Muscle of leg (tissue), 11 donors: ENCODE results near the gene MYCN. TPM values are rescaled to one million over a fixed set of nuclear protein-coding genes. Genes with fewer than 3 reads are reported as not detected.
"Not testable (repeated sequence)": the region's sequence is repeated elsewhere in the genome, so short reads cannot be mapped to it uniquely, and the experiment has no call there.

Experiments used
- DNase-seq: peaks from one replicate; pipeline ENCODE4 v3.0.0; 2013
- H3K27ac ChIP-seq: one replicate; pipeline ENCODE4 v1.5.1; 2013; ENCODE audit warnings: mild to moderate bottlenecking, low read length, control low read depth
- H3K27me3 ChIP-seq: one replicate; pipeline ENCODE4 v1.6.1; 2013; ENCODE audit warnings: low read length; ENCODE audit not compliant: control insufficient read depth, insufficient read depth
- H3K36me3 ChIP-seq: one replicate; pipeline ENCODE4 v1.6.1; 2013; ENCODE audit warnings: low read length; ENCODE audit not compliant: control insufficient read depth, insufficient read depth
- H3K4me1 ChIP-seq: one replicate; pipeline ENCODE4 v1.6.1; 2013; ENCODE audit warnings: low read length; ENCODE audit not compliant: control insufficient read depth, insufficient read depth
- H3K4me3 ChIP-seq: one replicate; pipeline ENCODE4 v1.5.1; 2013; ENCODE audit warnings: low read length, control low read depth
- H3K9me3 ChIP-seq: replicated peaks from 2 replicates; pipeline ENCODE4 v1.6.1; 2013; ENCODE audit warnings: low read depth, low read length; ENCODE audit not compliant: control insufficient read depth
- WGBS: methylation state at CpG from one replicate; pipeline ENCODE4 v1.1.5; 2013; ENCODE audit warnings: missing lambda C conversion rate; ENCODE audit not compliant: insufficient coverage; 5-methylcytosine and 5-hydroxymethylcytosine counted together
- polyA plus RNA-seq, 8 donors: library from polyadenylated mRNA; unstranded; fragments of 120-200 nt; gene quantifications; one replicate each; pipeline versions ENCODE4 v1.2.1 to v1.2.3, GENCODE V29; 2013; ENCODE audit warnings: inconsistent platforms in 1 of 8, low replicate concordance in 1 of 8; ENCODE audit not compliant: insufficient read length in 8 of 8, insufficient read depth in 1 of 8
- total RNA-seq: library from RNA; stranded (reverse); fragments of 120-200 nt; gene quantifications from one replicate; pipeline ENCODE4 v1.2.4, GENCODE V29; 2013

MYCN gene
- total and polyA plus RNA-seq, 9 donors = 5.5 to 9.2 (median 6.6) TPM

DNA sequence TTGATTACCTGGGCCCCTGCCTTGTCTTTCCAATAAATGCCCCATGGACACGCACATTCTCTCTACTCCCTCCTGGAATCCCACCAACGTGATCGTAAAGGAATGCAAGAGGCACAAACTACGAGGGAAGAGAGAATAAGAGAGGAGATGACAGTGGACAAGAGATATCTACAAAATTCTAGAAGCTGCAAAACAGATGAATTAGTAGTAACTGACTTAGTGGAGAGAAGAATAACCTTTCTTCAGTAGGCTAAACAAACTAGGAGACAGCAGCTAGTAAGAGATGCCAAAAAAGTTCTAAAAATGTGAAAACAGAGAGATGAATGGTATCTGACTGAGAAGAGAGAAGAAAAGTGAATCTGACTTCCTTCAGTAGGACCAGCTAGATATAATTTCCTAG, 43.5 kb upstream of the MYCN start:
- no peaks in the 10 kb centered on the region for H3K36me3 ChIP-seq
- H3K4me3 ChIP-seq = no peak overlapping the region
- H3K9me3 ChIP-seq = peaks cover 17% of the 10 kb centered on the region
- no peak overlapping the region for H3K27ac ChIP-seq
- no peak for DNase-seq
- H3K27me3 ChIP-seq = no peaks in the 10 kb centered on the region
- no CpG with 5 or more reads among the region's 4 CpGs for WGBS
- peaks cover 7% of the 10 kb centered on the region for H3K4me1 ChIP-seq

DNA sequence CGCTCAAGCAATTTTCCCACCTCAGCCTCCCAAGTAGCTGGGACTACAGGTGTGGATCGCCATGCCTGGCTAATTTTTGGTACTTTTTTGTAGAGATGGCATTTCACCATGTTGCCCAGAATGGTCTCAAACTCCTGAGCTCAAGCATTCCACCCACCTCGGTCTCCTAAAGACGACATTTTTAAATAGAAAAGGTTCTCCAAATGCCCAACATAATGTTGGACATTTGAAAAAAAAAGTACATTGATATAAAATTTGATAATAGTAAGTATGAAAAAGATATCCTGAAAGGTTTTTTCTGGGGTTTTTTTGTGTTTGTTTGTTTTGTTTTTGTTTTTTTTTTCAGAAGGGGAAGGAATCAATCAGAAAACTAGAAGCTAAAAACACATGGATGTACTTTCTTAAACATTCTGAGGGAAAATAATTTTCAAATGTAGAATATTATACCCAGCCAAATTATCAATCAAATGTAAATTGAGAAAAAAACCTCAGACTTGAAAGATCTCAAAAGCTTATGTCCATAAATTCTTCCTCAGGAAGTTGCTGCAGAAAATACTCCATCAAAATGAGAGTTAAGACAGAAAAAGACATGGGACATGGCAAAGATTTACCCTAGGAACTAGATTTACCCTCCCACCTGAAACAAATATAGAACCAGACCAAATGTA, 42.8 kb upstream of the MYCN start:
- Histone ChIP-seq H3K4me1 (peaks cover 3% of the 10 kb centered on the region), H3K36me3 (no peaks in the 10 kb centered on the region), H3K9me3 (peaks cover 17% of the 10 kb centered on the region), H3K27ac (no peak overlapping the region), H3K4me3 (no peak overlapping the region), H3K27me3 (no peaks in the 10 kb centered on the region)
- DNase-seq = no peak
- WGBS = 100% methylated on average over 1 of the region's 4 CpGs

DNA sequence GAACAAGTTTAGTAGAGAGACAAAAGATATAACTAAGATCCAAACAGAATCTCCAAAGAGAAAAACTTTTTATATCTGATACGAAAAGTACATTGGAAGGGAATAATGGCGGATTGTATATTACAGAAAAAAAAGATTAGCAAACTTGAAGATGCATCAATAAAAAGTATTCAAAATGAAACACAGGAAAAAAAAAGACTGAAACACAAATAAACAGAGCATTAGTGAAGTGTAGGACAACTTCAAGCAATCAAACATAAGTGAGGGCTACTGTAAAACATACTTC, 41.1 kb upstream of the MYCN start:
- DNase-seq = no peak
- no CpG with 5 or more reads among the region's 2 CpGs for WGBS
- no peak overlapping the region for H3K27ac ChIP-seq

DNA sequence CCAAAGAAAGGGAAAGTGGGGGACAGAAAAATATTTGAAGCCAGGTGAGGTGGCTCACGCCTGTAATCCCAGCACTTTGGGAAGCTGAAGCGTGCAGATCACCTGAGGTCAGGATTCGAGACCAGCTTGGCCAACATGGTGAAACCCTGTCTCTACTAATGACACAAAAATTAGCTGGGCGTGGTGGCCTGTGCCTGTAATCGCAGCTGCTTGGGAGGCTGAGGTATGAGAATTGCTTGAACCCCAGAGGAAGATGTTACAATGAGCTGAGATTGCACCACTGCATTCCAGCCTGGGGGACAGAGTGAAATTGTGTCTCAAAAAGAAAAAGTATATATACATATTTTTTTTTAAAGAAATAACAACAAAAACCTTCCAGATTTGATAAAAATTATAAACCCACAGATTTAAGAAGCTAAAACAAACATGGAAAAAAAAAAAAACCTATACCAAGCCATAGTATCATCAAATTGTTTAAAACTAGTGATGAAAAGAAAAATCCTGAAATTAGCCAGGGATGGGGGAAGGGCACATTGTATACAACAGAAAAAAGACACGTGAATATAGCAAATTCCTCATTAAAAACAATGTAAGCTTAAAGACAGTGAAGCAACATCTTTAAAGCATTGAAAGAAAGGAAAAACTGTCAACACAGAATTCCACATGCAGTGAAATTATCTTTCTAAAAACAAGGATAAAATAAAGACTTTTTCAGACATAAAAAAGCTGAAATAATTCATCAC, 40.4 kb upstream of the MYCN start:
- WGBS = 88% methylated on average over 3 of the region's 6 CpGs
- H3K9me3 ChIP-seq = peaks cover 17% of the 10 kb centered on the region
- H3K27me3 ChIP-seq = no peaks in the 10 kb centered on the region
- no peaks in the 10 kb centered on the region for H3K36me3 ChIP-seq
- DNase-seq = no peak
- H3K4me1 ChIP-seq = no peaks in the 10 kb centered on the region
- H3K4me3 ChIP-seq = no peak overlapping the region
- no peak overlapping the region for H3K27ac ChIP-seq

More for the DNA sequence above, 41.1 kb upstream of the MYCN start:
- peaks cover 17% of the 10 kb centered on the region for H3K9me3 ChIP-seq
- H3K4me3 ChIP-seq = no peak overlapping the region
- no peaks in the 10 kb centered on the region for H3K27me3 ChIP-seq
- H3K36me3 ChIP-seq = no peaks in the 10 kb centered on the region
- H3K4me1 ChIP-seq = no peaks in the 10 kb centered on the region

DNA sequence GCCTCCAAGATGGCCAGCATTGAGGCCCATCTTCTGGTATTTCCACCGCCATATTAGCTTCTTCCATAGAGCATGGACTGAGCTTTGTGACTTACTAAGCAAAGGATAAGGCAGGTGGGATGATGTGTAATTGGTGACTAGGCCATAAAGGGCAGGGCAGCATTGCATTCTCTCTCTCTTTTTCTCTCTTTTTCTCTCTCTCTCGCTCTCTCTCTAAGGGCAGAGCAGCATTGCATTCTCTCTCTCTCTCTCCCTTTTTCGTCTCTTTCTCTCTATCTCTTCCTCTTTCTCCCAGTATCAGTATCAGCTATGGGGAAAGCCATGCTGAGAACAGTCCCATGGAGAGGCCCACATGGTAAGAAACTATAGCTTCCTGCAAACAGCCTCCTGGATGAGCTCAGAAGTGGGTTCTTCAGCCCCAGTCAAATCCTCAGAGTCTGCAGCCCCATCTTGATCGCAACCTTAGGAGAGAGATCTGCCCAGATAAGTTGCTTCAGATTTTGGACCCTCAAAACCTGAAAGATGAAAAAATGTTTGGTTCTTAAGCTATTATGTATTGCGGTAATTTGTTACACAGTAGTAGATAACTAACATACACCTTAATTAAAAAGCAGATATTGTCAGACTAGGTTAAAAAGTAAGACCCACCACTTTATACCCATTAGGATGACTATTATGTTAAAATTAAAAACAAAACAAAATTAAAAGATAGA, 39.1 kb upstream of the MYCN start:
- DNase-seq = no peak
- 89% methylated on average over 2 of the region's 5 CpGs for WGBS
- H3K27ac ChIP-seq = no peak overlapping the region
- no peak overlapping the region for H3K4me3 ChIP-seq
- no peaks in the 10 kb centered on the region for H3K4me1 ChIP-seq
- H3K27me3 ChIP-seq = no peaks in the 10 kb centered on the region
- no peaks in the 10 kb centered on the region for H3K36me3 ChIP-seq
- peaks cover 19% of the 10 kb centered on the region for H3K9me3 ChIP-seq

DNA sequence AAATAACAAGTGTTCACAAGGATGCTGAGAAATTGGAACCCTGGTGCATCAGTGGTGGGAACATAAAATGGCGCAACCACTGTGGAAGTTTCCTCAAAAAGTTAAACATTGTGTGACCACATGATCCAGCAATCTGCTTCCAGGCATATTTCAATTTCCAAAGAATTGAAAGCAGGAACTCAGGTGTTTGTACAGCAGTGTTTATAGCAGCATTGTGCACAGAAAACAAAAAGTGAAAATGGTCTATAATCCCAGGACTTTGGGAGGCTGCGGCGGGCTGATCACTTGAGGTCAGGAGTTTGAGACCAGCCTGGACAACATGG, 38.6 kb upstream of the MYCN start:
- H3K27me3 ChIP-seq = no peaks in the 10 kb centered on the region
- H3K27ac ChIP-seq = no peak overlapping the region
- no peaks in the 10 kb centered on the region for H3K36me3 ChIP-seq
- no peaks in the 10 kb centered on the region for H3K4me1 ChIP-seq
- DNase-seq = no peak
- WGBS = 57% methylated on average over 1 of the region's 3 CpGs
- no peak overlapping the region for H3K4me3 ChIP-seq
- H3K9me3 ChIP-seq = peaks cover 16% of the 10 kb centered on the region

DNA sequence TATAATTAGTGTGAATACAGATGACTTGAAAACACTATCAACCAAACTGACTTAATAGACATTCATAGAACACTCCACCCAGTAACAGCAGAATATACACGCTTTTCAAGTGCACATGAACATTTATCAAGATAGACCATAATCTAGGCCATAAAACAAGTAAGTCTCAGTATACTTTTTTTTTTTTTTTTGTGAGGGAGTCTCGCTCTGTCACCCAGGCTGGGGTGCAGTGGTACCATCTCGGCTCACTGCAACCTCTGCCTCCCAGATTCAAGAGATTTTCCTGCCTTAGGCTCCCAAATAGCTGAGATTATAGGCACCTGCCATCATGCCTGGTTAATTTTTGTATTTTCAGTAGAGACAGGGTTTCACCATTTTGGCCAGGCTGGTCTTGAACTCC, 36.4 kb upstream of the MYCN start:
- WGBS = no CpG with 5 or more reads among the region's 3 CpGs
- not testable (repeated sequence) for DNase-seq, H3K27me3 ChIP-seq, H3K27ac ChIP-seq, H3K4me3 ChIP-seq, H3K4me1 ChIP-seq, H3K36me3 ChIP-seq, H3K9me3 ChIP-seq

DNA sequence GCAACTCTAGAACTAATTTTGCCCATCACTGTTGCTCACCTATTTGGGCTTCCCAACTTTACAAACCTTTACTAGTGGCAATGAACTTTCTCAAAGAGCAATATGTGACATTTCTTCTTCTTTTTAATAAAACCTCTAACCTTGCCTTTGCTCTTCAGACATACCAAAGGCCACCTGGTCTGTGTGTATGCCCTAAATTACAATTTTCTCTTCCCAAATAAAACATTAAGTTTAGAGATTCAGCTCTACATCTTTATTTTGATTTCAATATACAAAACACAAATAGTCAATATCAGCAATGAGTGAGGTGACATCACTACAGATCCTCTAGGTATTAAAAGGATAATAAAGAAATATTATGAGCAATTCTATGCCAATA, 35.1 kb upstream of the MYCN start:
- Histone ChIP-seq H3K9me3 (peaks cover 6% of the 10 kb centered on the region), H3K4me3 (no peak overlapping the region), H3K27ac (no peak overlapping the region), H3K4me1 (no peaks in the 10 kb centered on the region), H3K27me3 (no peaks in the 10 kb centered on the region), H3K36me3 (no peaks in the 10 kb centered on the region)
- no peak for DNase-seq

DNA sequence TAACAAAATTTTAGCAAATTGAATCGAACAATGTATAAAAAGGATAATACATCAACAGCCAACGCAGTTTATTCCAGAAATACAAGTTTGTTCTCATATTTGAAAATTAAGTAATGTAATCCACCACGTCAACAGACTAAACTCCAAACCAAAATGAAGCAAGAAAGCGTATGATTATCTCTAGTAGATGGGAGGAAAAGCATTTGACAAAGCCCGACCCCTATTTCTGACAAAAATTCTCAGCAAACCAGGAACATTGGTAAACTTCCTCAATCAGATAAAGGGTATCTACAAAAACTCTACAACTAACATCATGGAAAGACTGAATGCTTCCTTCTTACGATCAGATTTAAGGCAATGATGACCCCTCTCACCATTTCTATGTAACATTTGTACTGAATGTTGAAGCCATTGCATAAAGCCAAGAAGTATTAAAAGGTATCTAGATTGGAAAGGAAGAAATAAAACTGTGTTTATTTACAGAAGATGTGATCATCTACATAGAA, 34.3 kb upstream of the MYCN start:
- Histone ChIP-seq H3K27ac (no peak overlapping the region), H3K4me1 (peaks cover 2% of the 10 kb centered on the region), H3K27me3 (no peaks in the 10 kb centered on the region), H3K9me3 (peaks cover 6% of the 10 kb centered on the region), H3K36me3 (no peaks in the 10 kb centered on the region), H3K4me3 (no peak overlapping the region)
- no peak for DNase-seq
- WGBS = no CpG with 5 or more reads among the region's 6 CpGs

DNA sequence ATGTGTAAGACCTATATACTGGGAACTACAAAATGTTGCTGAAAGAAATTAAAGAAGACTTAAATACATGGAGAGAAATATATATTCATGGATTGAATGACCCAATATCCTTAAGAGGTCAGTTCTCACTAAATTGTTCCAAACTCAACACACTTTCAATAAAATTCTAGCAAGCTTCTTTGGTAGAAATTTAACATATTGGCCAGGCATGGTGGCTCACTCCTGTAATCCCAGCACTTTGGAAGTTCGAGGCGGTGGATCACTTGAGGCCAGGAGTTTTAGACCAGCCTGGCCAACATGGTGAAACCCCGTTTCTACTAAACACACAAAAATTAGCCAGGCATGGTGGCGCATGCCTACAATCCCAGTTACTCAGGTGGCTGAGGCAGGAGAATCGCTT, 33.6 kb upstream of the MYCN start:
- H3K4me1 ChIP-seq = peaks cover 6% of the 10 kb centered on the region
- peaks cover 2% of the 10 kb centered on the region for H3K9me3 ChIP-seq
- no peak overlapping the region for H3K4me3 ChIP-seq
- H3K27me3 ChIP-seq = no peaks in the 10 kb centered on the region
- H3K27ac ChIP-seq = no peak overlapping the region
- no peak for DNase-seq
- WGBS = 94% methylated on average over 2 of the region's 5 CpGs
- no peaks in the 10 kb centered on the region for H3K36me3 ChIP-seq
